A549 (cell line): ENCODE results near the gene KLC3.

Experiments used
- CBX8 ChIP-seq: fragments of 200-600 bp; sonication (generic); IDR thresholded peaks from 2 replicates; pipeline ENCODE4 v1.6.1; 2016
- CTCF ChIP-seq: fragments of >200 bp; sonication (Bioruptor Twin); formaldehyde crosslinking; IDR thresholded peaks from 3 replicates; pipeline ENCODE4 v1.5.1; 2016
- EP300 ChIP-seq, 2 experiments: fragments of >200 bp; sonication (Bioruptor Twin); formaldehyde crosslinking; IDR thresholded peaks; 2 replicates in 1 of 2; 3 replicates in 1 of 2; pipeline ENCODE4 v1.6.1; 2016 to 2017
- JUN ChIP-seq, 2 experiments: fragments of >200 bp; sonication (Bioruptor Twin); formaldehyde crosslinking; IDR thresholded peaks; 2 replicates in 1 of 2; 3 replicates in 1 of 2; pipeline ENCODE4 v1.6.1; 2016 to 2017
- MAX ChIP-seq: IDR thresholded peaks from 2 replicates; pipeline ENCODE4 v1.6.1; 2012
- MAZ ChIP-seq: fragments of 150-350 bp; IDR thresholded peaks from 2 replicates; pipeline ENCODE4 v1.6.1; 2014; ENCODE audit warnings: antibody characterized with exemption, low read depth, low read length, borderline replicate concordance
- POLR2A ChIP-seq: IDR thresholded peaks from 2 replicates; pipeline ENCODE4 v1.6.1; 2012; ENCODE audit warnings: mild to moderate bottlenecking, low read length
- RAD21 ChIP-seq, 2 experiments: fragments of >200 bp in 1 of 2; sonication (Bioruptor Twin) in 1 of 2; formaldehyde crosslinking in 1 of 2; IDR thresholded peaks in 1 of 2; conservative IDR thresholded peaks in 1 of 2; 2 replicates in 1 of 2; 3 replicates in 1 of 2; pipeline ENCODE4 v1.6.1; 2012 to 2018; ENCODE audit warnings: inconsistent platforms in 1 of 2
- RNF2 ChIP-seq: fragments of 200-600 bp; sonication (generic); IDR thresholded peaks from 2 replicates; pipeline ENCODE4 v1.6.1; 2016; ENCODE audit warnings: low read depth, mild to moderate bottlenecking, antibody characterized with exemption, moderate library complexity, borderline replicate concordance
- TP53 ChIP-seq: fragments of 250-450 bp; sonication (Bioruptor Pico); IDR thresholded peaks from 2 replicates; pipeline ENCODE4 v1.5.0; 2021; ENCODE audit warnings: mild to moderate bottlenecking, moderate library complexity
- ZFP36 ChIP-seq: fragments of 450-650 bp; IDR thresholded peaks from 2 replicates; pipeline ENCODE4 v1.6.1; 2014; ENCODE audit warnings: borderline replicate concordance; ENCODE audit not compliant: partially characterized antibody

GRCh38 chr19:45304141-45304926 lies 36.2 kb upstream of the KLC3 start:
- TF ChIP-seq POLR2A, result no peak
- TF ChIP-seq TP53, result no peak
- TF ChIP-seq CTCF, result no peak
- no peak for TF ChIP-seq EP300 (IDR thresholded peaks at IDR 0.05)
- no peak for TF ChIP-seq MAZ
- no peak for TF ChIP-seq RNF2
- TF ChIP-seq ZFP36, result no peak
- TF ChIP-seq RAD21 (conservative IDR thresholded peaks at IDR 0.05 in 1 of 2, IDR thresholded peaks at IDR 0.05 in 1 of 2), result no peak
- no peak for TF ChIP-seq CBX8
- no peak for TF ChIP-seq MAX
- no peak for TF ChIP-seq JUN (IDR thresholded peaks at IDR 0.05)
